GM19351 (cell line): Measurements from ENCODE around the gene SHB.
A peak's percentile ranks its signal among the peaks of the same experiment; 100 is the strongest.
"Not testable (repeated sequence)": the region's sequence is repeated elsewhere in the genome, so short reads cannot be mapped to it uniquely, and the experiment has no call there.

Experiments
- ATAC-seq: cut with Tn5 transposase; IDR thresholded peaks from one replicate; pipeline ENCODE4 v1.9.1; 2021; ENCODE audit warnings: mild to moderate bottlenecking, moderate library complexity; ENCODE audit not compliant: unreplicated experiment

The SHB gene

DNA sequence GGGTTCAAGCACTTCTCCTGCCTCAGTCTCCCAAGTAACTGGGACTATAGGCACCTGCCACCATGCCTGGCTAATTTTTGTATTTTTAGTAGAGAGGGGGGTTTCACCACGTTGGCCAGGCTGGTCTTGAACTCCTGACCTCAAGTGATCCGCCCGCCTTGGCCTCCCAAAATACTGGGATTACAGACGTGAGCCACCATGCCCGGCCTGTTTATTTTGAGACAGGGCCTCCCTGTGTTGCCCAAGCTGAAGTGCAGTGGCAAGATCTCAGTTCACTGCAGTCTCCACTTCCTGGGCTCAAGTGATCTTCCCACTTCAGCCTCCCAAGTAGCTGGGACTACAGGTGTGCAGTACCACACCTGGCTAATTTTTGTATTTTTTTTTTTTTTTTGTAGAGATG is 159.2 kb downstream of the SHB start:
- ATAC-seq, result not testable (repeated sequence)

DNA sequence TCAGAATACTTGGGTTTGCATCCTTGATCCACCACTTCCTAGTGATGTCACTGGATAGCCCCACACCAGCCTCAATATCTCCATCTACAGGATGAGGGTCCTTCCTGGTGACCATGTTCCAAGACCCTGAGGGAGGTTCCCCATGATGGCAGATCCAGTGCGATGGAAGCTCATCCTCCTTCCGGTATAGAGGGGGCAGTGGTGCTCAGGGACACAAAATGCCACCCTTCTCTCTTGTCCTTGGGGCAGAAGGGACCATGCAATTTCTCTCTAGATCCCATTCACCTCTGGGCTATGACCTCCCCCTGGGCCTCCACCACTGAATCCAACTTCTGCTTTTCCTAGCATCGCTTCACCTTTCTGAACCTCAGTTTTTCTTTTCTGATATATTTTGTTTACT is 159.7 kb downstream of the SHB start:
- ATAC-seq, result no peak

DNA sequence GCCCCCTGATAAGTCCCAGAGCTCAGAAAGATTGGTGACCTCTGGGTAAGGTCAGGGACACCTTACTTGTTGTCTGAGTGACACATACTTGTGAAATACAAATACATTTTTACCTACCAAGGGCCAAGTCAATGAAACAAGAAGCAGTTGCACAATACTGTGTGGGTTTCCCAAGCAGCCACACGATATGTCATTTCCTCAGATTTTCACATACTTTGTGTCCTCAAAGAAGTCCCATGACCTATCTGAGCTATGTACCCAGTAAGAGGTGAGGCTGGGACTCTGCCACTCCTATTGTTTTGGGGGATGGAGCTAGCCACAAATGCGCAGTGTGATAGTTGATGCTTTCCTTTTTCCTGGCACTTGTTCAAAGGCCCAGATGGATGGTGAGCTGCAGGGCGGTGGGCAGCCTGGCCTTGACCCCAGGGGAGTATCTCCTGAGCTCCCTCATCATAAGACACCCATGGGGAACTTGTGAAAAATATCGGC is 160.3 kb downstream of the SHB start:
- no peak for ATAC-seq

- ATAC-seq, result no peak
These were observed 160.7 kb downstream of the SHB start for GRCh38 chr9:37908283-37908682.

GRCh38 chr9:37906312-37907239 is 162.5 kb downstream of the SHB start:
- no peak for ATAC-seq

- ATAC-seq, result no peak
These were observed 163.3 kb downstream of the SHB start for GRCh38 chr9:37905776-37906175.

DNA sequence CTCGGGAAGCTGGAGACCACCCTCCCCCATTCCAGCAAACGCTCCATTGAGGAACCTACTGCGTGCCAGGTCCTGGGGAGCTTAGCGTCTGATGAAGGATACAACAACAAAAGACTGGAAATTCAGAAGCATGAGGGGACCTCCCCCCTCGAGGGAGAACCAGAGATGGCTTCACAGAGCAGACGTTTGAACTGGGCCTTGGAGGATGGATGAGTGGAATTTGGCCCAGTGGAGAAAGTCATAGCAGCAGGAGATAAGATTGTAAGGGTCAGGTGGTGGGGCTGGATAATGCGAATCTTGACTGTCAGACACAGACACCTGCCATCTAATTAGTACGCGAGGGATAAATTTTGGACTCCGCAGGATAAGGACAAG is 163.9 kb downstream of the SHB start:
- no peak for ATAC-seq

DNA sequence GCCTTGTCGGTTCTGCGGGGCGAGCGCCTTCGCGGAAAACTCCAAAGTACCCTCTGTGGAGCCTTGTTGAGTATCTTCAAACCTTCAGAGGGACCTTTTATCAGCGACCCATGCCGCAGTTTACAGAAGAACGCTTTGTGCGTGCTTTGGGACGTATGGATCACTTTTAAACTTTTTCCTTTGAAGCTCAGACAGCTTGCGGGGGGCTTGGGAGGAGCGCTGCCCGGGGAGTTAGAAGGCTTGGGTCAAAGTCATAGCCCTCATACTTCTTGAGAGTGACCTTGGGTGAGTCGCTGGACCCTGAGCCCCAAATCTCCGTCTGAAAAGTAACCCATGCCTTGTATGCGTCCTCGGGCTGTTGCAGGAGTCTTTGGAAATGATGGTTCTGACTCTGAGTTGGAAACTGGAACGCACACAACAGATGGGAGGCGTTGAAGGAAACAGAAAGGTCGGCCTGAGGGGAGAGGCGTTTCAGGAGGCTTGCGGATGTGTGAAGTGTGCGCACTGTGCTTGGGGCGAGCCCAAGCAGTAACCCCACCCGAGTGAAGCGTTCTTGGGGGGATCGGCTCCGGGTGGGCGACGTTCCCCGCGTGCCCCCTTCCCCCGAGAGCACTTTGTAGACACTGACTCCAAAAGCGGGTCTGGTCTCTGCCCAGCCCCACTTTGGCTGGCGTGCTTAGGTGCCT is 164.4 kb downstream of the SHB start:
- no peak for ATAC-seq

DNA sequence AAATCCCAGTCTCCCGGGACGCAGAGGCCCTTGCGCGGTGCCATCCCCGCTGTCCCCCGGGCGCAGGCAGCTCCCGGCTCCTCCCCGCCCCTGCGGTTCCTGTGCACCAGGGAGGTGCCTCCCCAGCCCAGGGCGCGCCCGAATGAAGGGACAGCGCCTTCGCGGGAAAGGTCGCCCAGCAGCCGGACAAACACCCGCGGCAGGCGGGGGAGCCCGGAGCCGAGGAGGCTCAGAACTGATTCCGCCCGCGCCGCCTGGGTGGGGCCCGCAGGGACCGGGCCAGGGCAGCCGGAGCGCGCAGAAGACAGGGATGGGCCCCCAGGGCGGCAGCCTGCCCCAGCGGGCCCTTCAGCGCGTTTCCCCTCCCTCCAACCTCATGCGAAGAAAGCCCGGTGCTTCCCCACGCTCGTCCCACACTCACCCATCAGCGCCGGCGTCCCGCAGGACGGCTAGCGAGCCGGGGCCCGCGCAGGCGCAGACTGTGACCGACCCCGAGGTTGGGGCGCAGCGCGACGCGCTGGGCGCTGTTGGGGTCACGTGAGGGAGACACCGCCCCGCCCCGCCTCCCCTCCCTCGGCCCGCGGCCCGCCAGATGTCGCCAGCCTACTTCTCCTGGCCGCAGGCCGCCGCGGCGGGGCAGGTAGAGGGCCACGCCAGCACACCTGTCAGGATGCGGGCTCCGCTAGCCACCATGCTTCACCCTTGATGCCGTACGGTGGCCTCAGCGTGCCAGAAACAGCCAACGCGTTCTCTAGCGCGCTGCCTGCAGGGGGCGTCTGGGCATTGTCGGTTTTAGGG is 165.2 kb downstream of the SHB start, which contains the start of gene SLC25A51:
Gene SLC25A51, minus strand, starts transcription at position 481 of the 798 bp plus-strand sequence. CDS start 15,577 bp downstream, outside the sequence.
- ATAC-seq, result peak; percentile 75

DNA sequence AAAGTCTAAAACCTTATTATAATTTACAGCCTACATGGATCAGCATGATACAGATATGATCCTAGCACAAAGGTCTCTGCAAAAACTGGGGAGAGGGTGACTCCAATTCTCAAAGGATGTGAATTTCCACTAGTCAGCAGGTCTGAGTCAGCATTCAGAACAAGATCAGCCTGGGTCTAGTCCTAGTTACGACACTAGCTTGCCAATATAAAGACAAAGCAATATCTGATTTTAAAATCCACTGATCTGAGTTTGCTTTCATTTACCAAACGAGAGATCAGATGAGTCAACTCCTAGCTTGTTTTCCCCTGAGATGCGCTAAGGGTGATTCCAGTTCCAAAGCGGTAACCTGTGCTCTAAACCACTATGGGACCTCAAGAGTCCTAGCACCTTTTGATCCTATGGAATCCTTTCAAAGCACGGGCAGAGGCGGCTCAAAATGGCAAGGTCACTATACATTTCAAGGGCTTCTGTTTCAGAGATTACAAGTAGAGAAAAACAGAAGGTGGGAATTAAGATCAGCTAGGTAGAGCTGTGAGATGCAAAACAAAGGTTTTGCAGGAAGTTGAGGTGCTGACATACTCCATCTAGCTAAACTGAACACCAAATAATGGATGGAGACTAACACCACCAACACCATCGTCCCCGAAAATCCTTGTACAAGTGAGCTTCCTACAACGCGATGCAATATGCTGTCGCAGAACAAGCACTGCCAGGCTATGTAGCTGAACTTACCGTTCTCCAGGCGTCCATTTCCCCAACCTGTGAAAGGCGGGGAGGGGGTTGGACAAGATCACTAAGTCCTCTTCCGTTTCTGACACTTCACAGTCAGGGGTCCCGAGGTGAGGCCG is 166.0 kb downstream of the SHB start:
- peak; percentile 14 for ATAC-seq

- no peak for ATAC-seq
These were observed 166.9 kb downstream of the SHB start for GRCh38 chr9:37902131-37902530.

DNA sequence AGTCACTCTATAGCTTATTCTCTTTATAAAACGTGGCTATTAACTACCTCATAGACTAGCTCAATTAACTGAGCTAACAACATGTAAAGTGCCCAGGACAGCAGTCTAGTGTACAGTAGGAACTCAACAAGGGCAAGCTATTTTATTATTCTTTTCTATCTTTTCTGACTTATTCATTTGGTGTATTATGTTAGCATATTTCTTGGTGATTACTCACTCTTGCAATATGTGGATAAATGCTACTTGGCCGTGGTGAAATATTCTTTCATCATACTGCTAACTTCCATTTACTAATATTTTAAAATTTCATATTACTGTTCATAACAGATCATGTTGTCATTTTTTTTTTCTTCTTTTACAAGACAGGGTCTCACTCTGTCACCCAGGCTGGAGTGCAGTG is 170.0 kb downstream of the SHB start:
- ATAC-seq, result no peak

- no peak for ATAC-seq
These were observed 171.4 kb downstream of the SHB start for GRCh38 chr9:37897665-37898064.

DNA sequence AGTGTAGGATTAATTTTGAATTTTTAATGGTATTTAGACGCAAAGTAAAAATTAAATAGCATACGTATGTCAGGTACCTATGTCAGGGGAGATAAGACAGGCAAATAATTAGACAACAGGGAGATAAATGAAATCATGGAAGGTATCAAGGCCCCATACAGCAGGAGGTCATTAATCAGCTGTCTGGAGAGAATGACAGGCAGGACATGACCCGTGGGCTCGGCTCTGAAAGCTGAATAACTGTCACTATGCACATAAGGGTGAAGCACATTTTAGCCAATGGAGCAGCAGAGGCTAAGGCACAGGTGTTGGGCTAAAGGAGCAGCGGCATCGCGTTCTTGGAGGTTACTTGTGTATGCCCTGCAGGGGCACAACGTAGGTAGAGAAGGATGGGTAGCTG is 177.0 kb downstream of the SHB start:
- no peak for ATAC-seq

GRCh38 chr9:37891042-37891441 is 178.0 kb downstream of the SHB start:
- ATAC-seq, result not testable (repeated sequence)

DNA sequence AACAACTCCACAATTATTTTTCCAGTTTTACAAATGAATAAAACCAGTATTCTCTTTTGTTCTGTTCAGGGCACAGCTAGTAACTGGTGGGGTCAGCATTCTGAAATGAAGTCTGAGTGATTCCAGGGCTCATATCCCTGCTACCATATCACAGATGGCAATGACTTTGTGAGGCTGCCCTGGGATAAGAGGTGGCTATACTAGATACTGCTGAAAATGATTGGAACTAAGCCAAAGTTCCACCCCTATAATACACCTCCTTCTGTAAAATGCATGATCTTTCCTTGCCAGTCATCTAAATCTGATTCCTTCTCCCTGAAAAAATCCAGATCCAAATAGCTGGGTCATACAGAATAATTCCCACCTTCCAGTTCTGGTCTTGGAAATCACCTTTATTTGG is 179.5 kb downstream of the SHB start:
- no peak for ATAC-seq

DNA sequence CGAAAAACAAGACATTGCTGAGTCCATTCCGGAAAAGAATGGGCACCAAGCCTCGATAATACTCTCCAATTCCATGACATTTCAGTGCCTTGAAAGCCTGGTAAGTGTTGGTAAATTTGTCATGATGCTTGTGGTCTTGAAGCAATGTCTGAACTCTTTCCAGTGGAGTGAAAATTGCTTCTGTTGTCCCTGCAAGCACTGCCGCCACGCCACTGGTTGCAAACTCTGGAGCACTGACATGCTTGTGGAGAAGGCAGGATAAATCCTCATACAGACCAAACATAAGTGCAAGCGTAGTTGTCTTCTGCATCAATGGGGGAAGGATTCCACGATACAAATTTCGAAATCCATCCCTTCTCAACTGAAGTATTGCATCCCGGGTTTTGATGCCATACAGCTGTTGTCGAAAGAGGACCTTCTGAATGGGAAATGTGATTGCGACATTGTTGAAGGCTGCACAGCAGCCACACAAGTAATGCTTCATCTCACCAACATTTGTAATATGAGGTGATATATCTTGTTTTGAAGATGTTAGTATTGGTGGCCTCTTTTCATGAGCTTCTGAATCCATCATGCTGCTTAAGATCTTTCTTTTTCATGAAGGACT is 180.9 kb downstream of the SHB start:
- not testable (repeated sequence) for ATAC-seq

DNA sequence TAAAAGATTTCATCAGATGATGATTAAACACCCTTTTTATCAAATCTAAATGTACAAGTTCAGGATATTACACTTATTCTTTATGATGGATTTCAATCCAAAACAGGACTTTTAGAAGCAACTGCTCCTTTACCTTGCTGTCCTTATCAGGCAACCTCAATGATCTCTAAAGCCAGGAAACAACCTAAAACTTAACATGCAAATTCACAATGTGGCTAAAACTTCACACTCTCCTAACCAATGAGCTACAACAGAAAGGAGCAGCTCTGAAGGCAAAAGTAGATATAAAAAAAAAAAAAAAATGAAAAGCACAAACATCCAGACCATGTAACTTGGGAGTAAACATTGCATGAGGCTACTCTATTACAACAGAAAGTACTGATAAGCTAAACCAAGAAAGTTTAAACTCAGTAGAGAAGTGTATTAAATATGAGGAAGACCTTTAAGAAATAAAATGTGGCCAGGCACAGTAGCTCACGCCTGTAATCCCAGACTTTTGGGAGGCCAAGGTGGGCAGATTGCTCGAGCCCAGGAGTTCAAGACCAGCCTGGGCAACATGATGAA is 188.0 kb downstream of the SHB start:
- ATAC-seq, result no peak

DNA sequence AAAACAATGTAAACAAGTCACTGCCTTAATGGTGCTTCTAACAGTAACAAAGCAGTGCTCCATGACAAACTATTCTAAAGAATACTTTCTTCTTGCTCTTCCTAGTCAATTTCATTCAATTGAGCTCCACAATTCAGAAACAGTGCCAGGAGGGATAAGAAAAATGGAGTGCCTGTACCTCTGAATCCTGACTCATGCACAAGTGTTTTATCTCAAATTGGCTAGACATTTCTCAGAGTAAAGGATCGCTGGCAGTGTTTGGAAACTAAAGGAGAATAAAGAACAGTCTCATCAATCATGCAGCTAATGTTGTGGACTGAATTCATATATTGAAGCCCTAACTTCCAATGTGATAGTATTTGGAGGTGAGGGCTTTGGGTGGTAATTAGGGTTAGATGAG is 192.7 kb downstream of the SHB start:
- ATAC-seq, result no peak
